Endometrial microvascular endothelial cells (primary cell): ENCODE measurements around the gene ARAP2. TPM values are rescaled to one million over a fixed set of nuclear protein-coding genes. Genes with fewer than 3 reads are reported as not detected.

ENCODE experiments used
- in situ Hi-C: cut with HindIII; loops from 2 replicates; pipeline ENCODE4 v1.10.0; 2017; ENCODE audit warnings: low sequenced_read_pairs, low pct_unique_long_range_greater_than_20kb; ENCODE audit errors: inconsistent ontology term
- total RNA-seq: library from RNA; depleted of rRNA; stranded (reverse); fragments of >200 nt; gene quantifications from one replicate; pipeline ENCODE4 v1.2.3, GENCODE V29; 2015; ENCODE audit errors: inconsistent ontology term

The ARAP2 gene
- total RNA-seq, 1 donor from 2014 or later: 4.7 TPM

DNA sequence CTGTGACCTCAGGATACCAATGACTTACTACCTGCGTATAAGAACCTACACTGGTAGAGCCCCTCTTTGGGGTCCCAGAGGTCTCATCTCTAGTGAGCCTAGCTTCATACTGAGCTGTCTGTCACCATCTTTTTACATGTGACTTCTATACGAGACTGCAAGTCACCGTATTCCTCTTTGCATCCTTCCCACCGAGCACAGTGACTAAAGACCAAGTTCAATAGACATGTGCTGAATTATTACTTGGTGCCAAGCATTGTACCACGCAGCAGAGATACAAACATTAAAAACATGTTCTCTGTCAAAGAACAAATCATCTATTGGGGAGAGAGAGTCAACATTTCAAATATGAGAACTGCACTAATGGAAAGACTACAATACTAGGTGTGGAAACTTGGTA, 16.4 kb downstream of the ARAP2 start:
- in situ Hi-C loops: no loop called here

DNA sequence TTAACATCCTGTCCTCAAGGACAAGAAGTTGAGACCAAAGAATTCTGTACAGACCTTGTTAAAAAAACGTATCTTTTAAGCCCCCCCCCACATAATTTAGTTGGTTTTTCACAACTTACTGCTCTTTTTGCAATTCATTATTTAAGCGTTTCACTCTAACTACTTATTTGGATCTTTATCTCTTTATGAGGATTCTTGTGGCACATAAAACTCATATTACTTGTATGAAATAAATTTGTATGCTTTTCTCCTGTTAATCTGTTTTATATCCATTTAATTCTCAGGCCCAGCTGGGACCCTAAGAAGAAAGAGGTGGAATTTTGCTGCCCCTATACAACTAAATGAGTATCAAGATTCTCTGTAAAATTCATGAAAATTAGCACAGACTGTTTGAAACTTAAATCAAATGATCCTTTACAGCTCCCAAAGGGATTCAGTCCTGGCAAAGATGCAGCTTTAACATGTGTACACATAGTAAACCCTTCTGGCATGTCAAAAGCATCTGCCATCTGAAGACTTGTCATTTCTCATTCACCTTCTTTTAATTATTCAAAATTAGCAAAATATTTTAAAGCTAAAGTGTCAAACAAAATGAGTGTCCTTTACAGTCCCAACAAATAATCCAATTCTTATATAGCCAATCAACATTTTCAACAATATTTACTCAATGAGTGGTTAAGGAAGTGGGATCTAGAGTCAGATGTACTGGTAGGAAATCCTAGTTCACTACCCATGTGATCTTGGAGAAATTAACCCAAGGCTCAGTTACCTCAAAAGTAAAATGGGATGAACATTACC, 17.7 kb downstream of the ARAP2 start:
- in situ Hi-C loops: no loop called here

GRCh38 chr4:36224972-36225903, 19.1 kb downstream of the ARAP2 start:
- in situ Hi-C loops: no loop called here

DNA sequence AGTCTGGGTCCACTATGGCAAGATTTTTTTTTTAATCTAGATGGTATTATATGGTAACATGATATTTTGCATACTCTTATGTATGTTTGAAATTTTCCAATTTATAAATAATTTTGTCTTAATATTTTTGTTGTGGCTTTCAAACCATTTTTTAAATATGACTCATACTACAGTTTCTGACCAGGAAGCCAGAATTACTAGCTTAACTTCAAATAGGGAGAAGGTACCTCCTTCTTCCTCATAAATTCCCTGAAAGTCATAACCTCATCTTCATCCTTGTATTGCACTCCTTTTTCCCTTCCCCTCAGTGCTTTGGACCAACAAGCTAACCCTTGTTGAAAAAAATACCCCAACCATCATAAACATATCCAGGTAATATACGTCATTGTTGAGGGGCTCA, 21.6 kb downstream of the ARAP2 start:
- in situ Hi-C loops: no loop called here

- in situ Hi-C loops: no loop called here
Observed at GRCh38 chr4:36220776-36221175, 23.5 kb downstream of the ARAP2 start.

DNA sequence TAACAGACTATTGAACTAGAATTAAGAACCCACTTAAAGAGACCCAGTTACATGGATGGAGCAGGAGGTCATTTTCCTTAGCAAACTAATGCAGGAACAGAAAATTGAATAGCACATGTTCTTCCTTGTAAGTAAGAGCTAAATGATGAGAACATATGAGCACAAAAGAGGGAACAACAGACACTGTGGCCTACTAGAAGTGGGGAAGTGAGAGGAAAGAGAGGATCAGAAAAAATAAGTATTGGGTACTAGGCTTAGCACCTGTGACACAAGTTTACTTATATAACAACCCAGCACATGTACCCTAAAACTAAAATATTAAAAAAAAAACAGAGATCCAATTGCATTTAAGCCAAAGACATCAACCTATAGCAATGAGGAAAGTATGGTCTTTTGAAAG, 26.2 kb downstream of the ARAP2 start:
- in situ Hi-C loops: no loop called here

GRCh38 chr4:36215627-36216026, 28.7 kb downstream of the ARAP2 start:
- in situ Hi-C loops: no loop called here

- in situ Hi-C loops: no loop called here
Observed at GRCh38 chr4:36214735-36215485, 29.4 kb downstream of the ARAP2 start.

DNA sequence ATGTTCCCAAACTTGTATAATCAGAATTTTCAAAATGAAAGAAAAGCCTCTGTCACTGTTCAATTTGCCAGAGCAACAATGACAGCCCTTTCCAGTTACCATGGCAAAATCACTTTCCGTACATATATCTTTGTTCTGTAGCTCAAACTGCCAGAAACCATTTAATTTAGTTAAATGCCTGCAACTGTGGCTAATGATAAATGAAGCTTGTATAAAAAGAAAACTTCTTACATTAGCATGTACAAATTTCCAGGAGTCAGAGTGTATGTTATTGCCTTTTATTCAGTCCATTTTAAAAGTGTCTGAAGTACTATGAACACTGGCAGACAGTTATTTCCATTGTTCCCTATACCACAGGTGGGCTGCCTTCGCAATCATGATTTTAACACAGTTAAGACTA, 30.3 kb downstream of the ARAP2 start:
- in situ Hi-C loops: no loop called here

- in situ Hi-C loops: no loop called here
Observed at GRCh38 chr4:36211084-36211483, 33.2 kb downstream of the ARAP2 start.

GRCh38 chr4:36209941-36210649, 34.2 kb downstream of the ARAP2 start:
- in situ Hi-C loops: no loop called here

DNA sequence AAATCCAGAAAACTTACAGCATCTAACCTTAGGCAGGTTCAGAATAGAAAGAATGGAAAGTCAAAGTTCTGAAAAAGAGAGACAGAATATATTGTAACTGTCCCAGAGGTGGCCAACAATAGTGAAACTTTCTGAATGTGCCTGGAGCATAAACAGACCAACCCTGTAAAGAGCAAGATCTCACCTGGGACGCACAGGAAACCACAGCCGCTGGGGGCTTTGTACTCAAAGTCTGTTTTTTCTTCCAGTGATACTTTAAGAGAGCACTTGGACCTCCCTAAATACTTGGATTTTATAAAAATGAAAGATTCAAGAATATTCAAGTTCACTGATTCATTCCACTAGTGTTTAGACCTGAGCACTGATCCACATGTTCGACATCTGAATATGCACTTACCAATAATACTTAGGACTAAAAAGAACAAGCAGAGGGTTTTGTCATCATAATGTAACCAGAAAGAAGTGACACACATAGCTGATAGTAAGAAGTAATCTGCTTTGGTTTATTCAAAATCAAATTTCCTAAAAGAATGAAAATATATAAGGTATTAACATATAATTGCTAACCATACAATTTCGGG, 35.3 kb downstream of the ARAP2 start:
- in situ Hi-C loops: no loop called here

GRCh38 chr4:36207831-36208520, 36.3 kb downstream of the ARAP2 start:
- in situ Hi-C loops: no loop called here

DNA sequence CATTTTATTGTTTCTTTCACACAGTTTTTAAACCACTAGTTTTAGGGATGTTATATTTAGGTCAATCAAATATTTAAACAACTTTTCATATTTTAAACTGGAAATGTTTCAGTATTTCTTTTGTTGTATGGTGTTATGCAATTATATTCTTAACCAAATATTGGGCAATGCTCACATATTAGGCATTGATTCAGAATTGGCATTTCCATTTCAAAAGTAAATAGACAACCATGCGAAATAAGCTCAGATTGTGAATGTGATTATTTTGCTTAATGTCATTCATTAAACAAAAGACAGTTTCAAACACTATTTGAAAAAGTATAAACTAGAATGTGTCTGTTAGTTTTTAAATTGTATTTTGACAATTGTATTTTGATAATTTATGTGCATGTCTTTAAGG, 36.9 kb downstream of the ARAP2 start:
- in situ Hi-C loops: no loop called here

GRCh38 chr4:36206603-36207311, 37.6 kb downstream of the ARAP2 start:
- in situ Hi-C loops: no loop called here

DNA sequence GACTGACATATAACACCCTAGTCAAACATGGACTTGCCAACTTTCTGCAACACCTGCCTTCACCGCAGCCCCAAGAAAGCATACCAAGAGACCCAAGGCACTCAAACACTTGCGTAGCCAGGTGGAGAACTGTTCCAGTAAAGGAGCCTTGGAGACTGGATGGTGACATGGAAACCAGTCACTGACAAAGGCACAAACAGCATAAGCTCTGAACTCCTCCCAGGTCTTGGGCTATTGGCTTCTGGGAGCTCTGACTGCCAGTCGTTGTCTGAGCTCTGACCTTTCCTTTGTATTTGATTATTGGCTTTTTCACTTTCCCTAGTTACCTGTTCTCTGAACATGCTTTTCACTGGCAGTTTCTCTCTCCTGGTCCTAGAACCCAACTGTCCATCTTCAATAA, 38.3 kb downstream of the ARAP2 start:
- in situ Hi-C loops: no loop called here

DNA sequence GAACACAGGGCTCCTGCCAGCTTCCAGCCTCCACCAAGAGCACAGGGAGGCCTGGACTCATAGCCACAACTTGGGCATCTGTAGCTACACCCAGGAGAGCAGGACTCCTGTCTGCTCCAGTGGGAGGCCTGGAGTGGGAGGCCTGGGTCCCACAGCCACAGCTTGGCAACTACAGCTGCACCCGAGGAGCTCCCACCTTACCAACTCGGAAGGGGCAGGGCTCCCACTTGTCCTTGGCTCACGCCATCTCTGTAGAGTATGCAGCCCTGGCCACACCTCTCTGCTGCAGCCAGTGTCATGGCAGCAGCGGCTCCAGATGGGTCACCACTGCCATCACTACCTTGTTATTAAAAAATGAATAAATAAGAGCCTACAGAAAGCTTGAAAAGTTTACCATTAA, 45.5 kb downstream of the ARAP2 start:
- in situ Hi-C loops: no loop called here
